WTC11 (cell line): ENCODE results near the gene TOB1. TPM values are rescaled to one million over a fixed set of nuclear protein-coding genes. Genes with fewer than 3 reads are reported as not detected.

Experiments
- CREB1 ChIP-seq: sonication (generic); formaldehyde crosslinking; IDR thresholded peaks from 2 replicates; pipeline ENCODE4 v1.8.0; 2023; ENCODE audit warnings: mild to moderate bottlenecking, missing genetic modification reagents
- E2F1 ChIP-seq: sonication (generic); formaldehyde crosslinking; IDR thresholded peaks from 2 replicates; pipeline ENCODE4 v1.8.0; 2022; ENCODE audit warnings: mild to moderate bottlenecking, missing genetic modification reagents
- ERG ChIP-seq: fragments of 250-450 bp; sonication (Bioruptor Pico); IDR thresholded peaks from 2 replicates; pipeline ENCODE4 v1.8.0; 2021; ENCODE audit warnings: mild to moderate bottlenecking
- ETV6 ChIP-seq: sonication (generic); formaldehyde crosslinking; IDR thresholded peaks from 2 replicates; pipeline ENCODE4 v1.8.1; 2022; ENCODE audit warnings: mild to moderate bottlenecking, missing genetic modification reagents
- FOXK1 ChIP-seq: sonication (generic); formaldehyde crosslinking; IDR thresholded peaks from 2 replicates; pipeline ENCODE4 v1.8.0; 2022; ENCODE audit warnings: mild to moderate bottlenecking, moderate library complexity, missing genetic modification reagents
- FOXP1 ChIP-seq: sonication (generic); formaldehyde crosslinking; IDR thresholded peaks from 2 replicates; pipeline ENCODE4 v1.8.0; 2022; ENCODE audit warnings: missing genetic modification reagents, mild to moderate bottlenecking, moderate library complexity, borderline replicate concordance
- IRF1 ChIP-seq: sonication (generic); formaldehyde crosslinking; IDR thresholded peaks from 2 replicates; pipeline ENCODE4 v1.8.0; 2023; ENCODE audit warnings: missing genetic modification reagents
- JUN ChIP-seq: sonication (generic); formaldehyde crosslinking; IDR thresholded peaks from 2 replicates; pipeline ENCODE4 v1.8.0; 2023; ENCODE audit warnings: mild to moderate bottlenecking, missing genetic modification reagents
- MAX ChIP-seq: sonication (generic); formaldehyde crosslinking; IDR thresholded peaks from 2 replicates; pipeline ENCODE4 v1.8.0; 2022; ENCODE audit warnings: mild to moderate bottlenecking, missing genetic modification reagents
- NFATC4 ChIP-seq: fragments of 250-450 bp; sonication (Bioruptor Pico); IDR thresholded peaks from 2 replicates; pipeline ENCODE4 v1.9.0; 2021; ENCODE audit warnings: mild to moderate bottlenecking
- NFYB ChIP-seq: sonication (generic); formaldehyde crosslinking; conservative IDR thresholded peaks from 2 replicates; pipeline ENCODE4 v1.8.0; 2022; ENCODE audit warnings: low read depth, missing genetic modification reagents
- NR2C2 ChIP-seq: sonication (generic); formaldehyde crosslinking; IDR thresholded peaks from 2 replicates; pipeline ENCODE4 v1.8.0; 2022; ENCODE audit warnings: mild to moderate bottlenecking, missing genetic modification reagents
- OVOL2 ChIP-seq: fragments of 250-450 bp; sonication (Bioruptor Pico); IDR thresholded peaks from 2 replicates; pipeline ENCODE4 v1.9.0; 2021; ENCODE audit warnings: mild to moderate bottlenecking, borderline replicate concordance
- RORB ChIP-seq: fragments of 250-450 bp; sonication (Bioruptor Pico); IDR thresholded peaks from 2 replicates; pipeline ENCODE4 v1.9.0; 2021; ENCODE audit warnings: mild to moderate bottlenecking
- SMAD3 ChIP-seq: sonication (generic); formaldehyde crosslinking; IDR thresholded peaks from 2 replicates; pipeline ENCODE4 v1.8.0; 2022; ENCODE audit warnings: missing genetic modification reagents, mild to moderate bottlenecking, borderline replicate concordance
- SP1 ChIP-seq: sonication (generic); formaldehyde crosslinking; conservative IDR thresholded peaks from 2 replicates; pipeline ENCODE4 v1.8.1; 2022; ENCODE audit warnings: missing genetic modification reagents
- ZMAT4 ChIP-seq: fragments of 250-450 bp; sonication (Bioruptor Pico); IDR thresholded peaks from 2 replicates; pipeline ENCODE4 v1.9.0; 2021; ENCODE audit warnings: mild to moderate bottlenecking
- ZNF138 ChIP-seq: sonication (generic); formaldehyde crosslinking; conservative IDR thresholded peaks from 2 replicates; pipeline ENCODE4 v1.8.1; 2022; ENCODE audit warnings: mild to moderate bottlenecking, moderate library complexity, missing genetic modification reagents
- ZNF219 ChIP-seq: sonication (generic); formaldehyde crosslinking; IDR thresholded peaks from 2 replicates; pipeline ENCODE4 v1.8.0; 2023; ENCODE audit warnings: missing genetic modification reagents, mild to moderate bottlenecking, borderline replicate concordance
- ZNF232 ChIP-seq: sonication (generic); formaldehyde crosslinking; IDR thresholded peaks from 2 replicates; pipeline ENCODE4 v1.8.0; 2022; ENCODE audit warnings: mild to moderate bottlenecking, missing genetic modification reagents
- ZNF281 ChIP-seq: sonication (generic); formaldehyde crosslinking; IDR thresholded peaks from 2 replicates; pipeline ENCODE4 v1.8.0; 2023; ENCODE audit warnings: mild to moderate bottlenecking, missing genetic modification reagents
- ZNF317 ChIP-seq: sonication (generic); formaldehyde crosslinking; IDR thresholded peaks from 2 replicates; pipeline ENCODE4 v1.8.1; 2023; ENCODE audit warnings: low read depth, mild to moderate bottlenecking, moderate library complexity, missing genetic modification reagents, borderline replicate concordance
- total RNA-seq: library from RNA; stranded (reverse); gene quantifications from 3 replicates; pipeline ENCODE4 v1.2.3, GENCODE V29; 2021
- TF ChIP-seq, protein P1 (sequence below): sonication (generic); formaldehyde crosslinking; conservative IDR thresholded peaks from 2 replicates; pipeline ENCODE4 v1.8.1; 2023; ENCODE audit warnings: mild to moderate bottlenecking, low read depth, missing genetic modification reagents, moderate library complexity
- TF ChIP-seq, protein P2 (sequence below): sonication (generic); formaldehyde crosslinking; IDR thresholded peaks from 2 replicates; pipeline ENCODE4 v1.8.0; 2022; ENCODE audit warnings: mild to moderate bottlenecking, missing genetic modification reagents

TOB1 gene
- total RNA-seq, 1 experiment from 2014 or later = 36.0 TPM

- TF ChIP-seq E2F1 (CRISPR knock-in tag) (0 out of 2 replicates have a peak, but pooled peaks have one; percentile 64), JUN (CRISPR knock-in tag) (peak; percentile 13; the same call in 1 of the 2 replicates), FOXK1 (CRISPR knock-in tag) (peak; percentile 76), RORB (CRISPR knock-in tag) (peak; percentile 90), SMAD3 (CRISPR knock-in tag) (peak; percentile 59; the same call in 1 of the 2 replicates), SP1 (CRISPR knock-in tag) (peak; percentile 75), ZNF232 (CRISPR knock-in tag) (peak; percentile 89), NR2C2 (CRISPR knock-in tag) (no peak), NFYB (CRISPR knock-in tag) (0 out of 2 replicates have a peak, but pooled peaks have one; percentile 28), OVOL2 (CRISPR knock-in tag) (peak; percentile 71; the same call in 1 of the 2 replicates), FOXP1 (CRISPR knock-in tag) (peak; percentile 17; the same call in 1 of the 2 replicates), ERG (CRISPR knock-in tag) (no peak; the same call in 1 of the 2 replicates), NFATC4 (CRISPR knock-in tag) (peak; percentile 83), ZNF219 (CRISPR knock-in tag) (no peak), ETV6 (CRISPR knock-in tag) (no peak), MAX (peak; percentile 50; the same call in 1 of the 2 replicates), CREB1 (0 out of 2 replicates have a peak, but pooled peaks have one; percentile 19), ZNF138 (CRISPR knock-in tag) (no peak), ZNF317 (CRISPR knock-in tag) (0 out of 2 replicates have a peak, but pooled peaks have one; percentile 1), IRF1 (CRISPR knock-in tag) (0 out of 2 replicates have a peak, but pooled peaks have one; percentile 41), ZNF281 (CRISPR knock-in tag) (peak; percentile 58), ZMAT4 (0 out of 2 replicates have a peak, but pooled peaks have one; percentile 25)
- TF ChIP-seq, protein P1, sequence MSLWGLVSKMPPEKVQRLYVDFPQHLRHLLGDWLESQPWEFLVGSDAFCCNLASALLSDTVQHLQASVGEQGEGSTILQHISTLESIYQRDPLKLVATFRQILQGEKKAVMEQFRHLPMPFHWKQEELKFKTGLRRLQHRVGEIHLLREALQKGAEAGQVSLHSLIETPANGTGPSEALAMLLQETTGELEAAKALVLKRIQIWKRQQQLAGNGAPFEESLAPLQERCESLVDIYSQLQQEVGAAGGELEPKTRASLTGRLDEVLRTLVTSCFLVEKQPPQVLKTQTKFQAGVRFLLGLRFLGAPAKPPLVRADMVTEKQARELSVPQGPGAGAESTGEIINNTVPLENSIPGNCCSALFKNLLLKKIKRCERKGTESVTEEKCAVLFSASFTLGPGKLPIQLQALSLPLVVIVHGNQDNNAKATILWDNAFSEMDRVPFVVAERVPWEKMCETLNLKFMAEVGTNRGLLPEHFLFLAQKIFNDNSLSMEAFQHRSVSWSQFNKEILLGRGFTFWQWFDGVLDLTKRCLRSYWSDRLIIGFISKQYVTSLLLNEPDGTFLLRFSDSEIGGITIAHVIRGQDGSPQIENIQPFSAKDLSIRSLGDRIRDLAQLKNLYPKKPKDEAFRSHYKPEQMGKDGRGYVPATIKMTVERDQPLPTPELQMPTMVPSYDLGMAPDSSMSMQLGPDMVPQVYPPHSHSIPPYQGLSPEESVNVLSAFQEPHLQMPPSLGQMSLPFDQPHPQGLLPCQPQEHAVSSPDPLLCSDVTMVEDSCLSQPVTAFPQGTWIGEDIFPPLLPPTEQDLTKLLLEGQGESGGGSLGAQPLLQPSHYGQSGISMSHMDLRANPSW = no peak
- TF ChIP-seq, protein P2, sequence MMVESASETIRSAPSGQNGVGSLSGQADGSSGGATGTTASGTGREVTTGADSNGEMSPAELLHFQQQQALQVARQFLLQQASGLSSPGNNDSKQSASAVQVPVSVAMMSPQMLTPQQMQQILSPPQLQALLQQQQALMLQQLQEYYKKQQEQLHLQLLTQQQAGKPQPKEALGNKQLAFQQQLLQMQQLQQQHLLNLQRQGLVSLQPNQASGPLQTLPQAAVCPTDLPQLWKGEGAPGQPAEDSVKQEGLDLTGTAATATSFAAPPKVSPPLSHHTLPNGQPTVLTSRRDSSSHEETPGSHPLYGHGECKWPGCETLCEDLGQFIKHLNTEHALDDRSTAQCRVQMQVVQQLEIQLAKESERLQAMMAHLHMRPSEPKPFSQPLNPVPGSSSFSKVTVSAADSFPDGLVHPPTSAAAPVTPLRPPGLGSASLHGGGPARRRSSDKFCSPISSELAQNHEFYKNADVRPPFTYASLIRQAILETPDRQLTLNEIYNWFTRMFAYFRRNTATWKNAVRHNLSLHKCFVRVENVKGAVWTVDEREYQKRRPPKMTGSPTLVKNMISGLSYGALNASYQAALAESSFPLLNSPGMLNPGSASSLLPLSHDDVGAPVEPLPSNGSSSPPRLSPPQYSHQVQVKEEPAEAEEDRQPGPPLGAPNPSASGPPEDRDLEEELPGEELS (CRISPR knock-in tag) = no peak; the same call in 1 of the 2 replicates
Measured at GRCh38 chr17:50866261-50866949, at the start of gene TOB1 (continued).
